GM18861 (cell line): ENCODE results near the gene DDX10.
"Not testable (repeated sequence)": the region's sequence is repeated elsewhere in the genome, so short reads cannot be mapped to it uniquely, and the experiment has no call there.

Source experiments
- ATAC-seq: cut with Tn5 transposase; IDR thresholded peaks from one replicate; pipeline ENCODE4 v1.9.1; 2021; ENCODE audit not compliant: unreplicated experiment

DDX10 gene

GRCh38 chr11:108713076-108713790 is 48.4 kb downstream of the DDX10 start:
- no peak for ATAC-seq

GRCh38 chr11:108715239-108715638 is 50.4 kb downstream of the DDX10 start:
- ATAC-seq = no peak

GRCh38 chr11:108718466-108718865 is 53.6 kb downstream of the DDX10 start:
- no peak for ATAC-seq

- ATAC-seq = no peak
These were observed 60.3 kb downstream of the DDX10 start for GRCh38 chr11:108724974-108725689.

GRCh38 chr11:108726077-108726800 is 61.4 kb downstream of the DDX10 start:
- ATAC-seq = no peak

GRCh38 chr11:108727665-108728064 is 62.8 kb downstream of the DDX10 start:
- peak; percentile 44 for ATAC-seq

GRCh38 chr11:108729227-108729871 is 64.5 kb downstream of the DDX10 start:
- ATAC-seq = no peak

- no peak for ATAC-seq
These were observed 67.5 kb downstream of the DDX10 start for GRCh38 chr11:108732395-108732794.

- peak; percentile 91 for ATAC-seq
These were observed 68.7 kb downstream of the DDX10 start for GRCh38 chr11:108733479-108734116.

- no peak for ATAC-seq
These were observed 69.4 kb downstream of the DDX10 start for GRCh38 chr11:108734283-108734682.

- no peak for ATAC-seq
These were observed 70.2 kb downstream of the DDX10 start for GRCh38 chr11:108734956-108735559.

- not testable (repeated sequence) for ATAC-seq
These were observed 75.3 kb downstream of the DDX10 start for GRCh38 chr11:108740132-108740531.

GRCh38 chr11:108743851-108744250 is 79.0 kb downstream of the DDX10 start:
- ATAC-seq = no peak

- ATAC-seq = no peak
These were observed 84.1 kb downstream of the DDX10 start for GRCh38 chr11:108748968-108749367.

- peak; percentile 45 for ATAC-seq
These were observed 86.6 kb downstream of the DDX10 start for GRCh38 chr11:108751444-108751843.

GRCh38 chr11:108752297-108752751 is 87.5 kb downstream of the DDX10 start:
- ATAC-seq = no peak

GRCh38 chr11:108754901-108755625 is 90.2 kb downstream of the DDX10 start:
- no peak for ATAC-seq

- ATAC-seq = no peak
These were observed 92.8 kb downstream of the DDX10 start for GRCh38 chr11:108757630-108758029.

GRCh38 chr11:108758458-108758857 is 93.6 kb downstream of the DDX10 start:
- no peak for ATAC-seq
